ACHN (cell line): Measurements from ENCODE around the gene CTSW.

Experiments used
- DNase-seq: peaks from one replicate; pipeline ENCODE4 v3.0.0-alpha.2; 2015
- in situ Hi-C: cut with HindIII; loops from 2 replicates; pipeline ENCODE4 v1.10.0; 2017; ENCODE audit warnings: low sequenced_read_pairs, low pct_ligation_motif_present, low pct_unique_long_range_greater_than_20kb

Gene CTSW

GRCh38 chr11:65854161-65854592 lies 25.5 kb upstream of the CTSW start:
- no peak for DNase-seq
- in situ Hi-C loops, result no loop called here

- in situ Hi-C loops, result no loop called here
- DNase-seq, result no peak
These were observed 24.5 kb upstream of the CTSW start for GRCh38 chr11:65854852-65855837.

GRCh38 chr11:65855927-65856363 lies 23.7 kb upstream of the CTSW start:
- in situ Hi-C loops, result no loop called here

GRCh38 chr11:65856689-65857499 lies 22.7 kb upstream of the CTSW start:
- peak; percentile 64 for DNase-seq
- in situ Hi-C loops, result no loop called here

More at GRCh38 chr11:65855927-65856363, 23.7 kb upstream of the CTSW start:
- no peak for DNase-seq

GRCh38 chr11:65857500-65857852 lies 22.2 kb upstream of the CTSW start:
- in situ Hi-C loops, result no loop called here

GRCh38 chr11:65857853-65858680 lies 21.6 kb upstream of the CTSW start, which contains the start of gene CFL1:
Gene CFL1, minus strand, starts transcription at chr11:65858180. Its CDS starts 81 bp downstream, at chr11:65858099.
- in situ Hi-C loops, result no loop called here
- DNase-seq, result peak; percentile 94

More at GRCh38 chr11:65857500-65857852, 22.2 kb upstream of the CTSW start:
- DNase-seq, result no peak

GRCh38 chr11:65858681-65859087 lies 21.0 kb upstream of the CTSW start:
- DNase-seq, result peak; percentile 30
- in situ Hi-C loops, result no loop called here

- in situ Hi-C loops, result no loop called here
- DNase-seq, result peak; percentile 97
These were observed 20.4 kb upstream of the CTSW start for GRCh38 chr11:65859095-65859811.

- in situ Hi-C loops, result no loop called here
- DNase-seq, result no peak
These were observed 19.8 kb upstream of the CTSW start for GRCh38 chr11:65859812-65860277.

GRCh38 chr11:65860278-65861164 lies 19.1 kb upstream of the CTSW start, which contains the start of gene MUS81:
Gene MUS81, plus strand, starts transcription at chr11:65860433. Its CDS starts 321 bp downstream, at chr11:65860754.
- in situ Hi-C loops, result no loop called here
- DNase-seq, result peak; percentile 97

GRCh38 chr11:65861165-65861505 lies 18.5 kb upstream of the CTSW start:
- no peak for DNase-seq
- in situ Hi-C loops, result no loop called here

GRCh38 chr11:65861533-65862183 lies 18.0 kb upstream of the CTSW start:
- DNase-seq, result no peak
- in situ Hi-C loops, result no loop called here

GRCh38 chr11:65862191-65862735 lies 17.4 kb upstream of the CTSW start:
- in situ Hi-C loops, result no loop called here
- DNase-seq, result no peak

- no peak for DNase-seq
These were observed 16.4 kb upstream of the CTSW start for GRCh38 chr11:65862941-65863888.

More at GRCh38 chr11:65862941-65863888, 16.4 kb upstream of the CTSW start:
- in situ Hi-C loops, result no loop called here
